ENCODE measurements around the gene PNMA1. TPM values are rescaled to one million over a fixed set of nuclear protein-coding genes. Genes with fewer than 3 reads are reported as not detected.

The PNMA1 gene
- total RNA-seq, 2 experiments from 2014 or later, result 52.6 to 55.9 TPM

GRCh38 chr14:73696466-73697400 lies 17.5 kb downstream of the PNMA1 start:
- TF ChIP-seq CTCF (IDR thresholded peaks at IDR 0.05), result no peak
- H3K36me3 ChIP-seq (ENCODE audit: insufficient read depth, low read length), result no peaks in the 10 kb centered on the region
- no peak overlapping the region for H3K27ac ChIP-seq (ENCODE audit: low read depth in 1 of 2, low read length in 2 of 2)
- ChIA-PET CTCF (no interaction called here), POLR2A (no interaction called here)
- H3K27me3 Mint-ChIP-seq, result no peaks in the 10 kb centered on the region
- no peaks in the 10 kb centered on the region for H3K27me3 ChIP-seq (ENCODE audit: control insufficient read depth in 1 of 2, insufficient read depth in 2 of 2, low read length in 2 of 2)
- DNase-seq (peak in 1 of 14 experiments; percentile 12), ATAC-seq (ENCODE audit: poor library complexity) (no peak)
- no peak overlapping the region for H3K27ac Mint-ChIP-seq
- H3K9me3 Mint-ChIP-seq, result no peaks in the 10 kb centered on the region
- H3K4me3 Mint-ChIP-seq, result no peak overlapping the region
- no peaks in the 10 kb centered on the region for H3K4me1 ChIP-seq (ENCODE audit: insufficient read depth, low read length)
- H3K36me3 Mint-ChIP-seq (ENCODE audit: low read depth), result peaks cover 21% of the 10 kb centered on the region
- no peak overlapping the region for H3K4me3 ChIP-seq (ENCODE audit: low read length)
- H3K9me3 ChIP-seq (ENCODE audit: control insufficient read depth in 1 of 2, insufficient read depth in 1 of 2, low read length in 2 of 2), result no peaks in the 10 kb centered on the region
- no peaks in the 10 kb centered on the region for H3K4me1 Mint-ChIP-seq (ENCODE audit: low read depth)
- intact Hi-C loops (cut with DNase I, micrococcal nuclease), result no loop called here

DNA sequence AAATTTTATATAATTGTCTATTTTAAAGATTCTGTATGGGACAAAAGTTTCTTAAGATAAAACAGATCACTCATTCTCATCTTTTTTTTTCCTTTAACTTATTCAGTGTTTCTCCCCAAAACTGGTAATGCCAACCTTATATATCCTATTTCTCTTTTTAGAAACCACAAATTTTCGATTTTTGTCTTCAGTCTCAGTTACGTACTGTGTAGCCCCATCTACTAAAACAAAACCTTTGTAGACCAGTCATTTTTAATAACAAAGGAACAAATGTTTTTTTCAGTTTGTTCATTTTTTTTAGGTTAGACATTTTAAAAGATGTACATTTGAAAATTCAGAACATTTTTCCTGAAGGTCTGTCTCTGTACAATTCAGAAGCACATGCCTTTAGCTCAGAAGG lies 18.2 kb downstream of the PNMA1 start:
- intact Hi-C loops (cut with DNase I, micrococcal nuclease), result no loop called here
- Mint-ChIP-seq H3K36me3 (ENCODE audit: low read depth) (peaks cover 22% of the 10 kb centered on the region), H3K27me3 (no peaks in the 10 kb centered on the region), H3K9me3 (no peaks in the 10 kb centered on the region), H3K4me3 (no peak overlapping the region), H3K4me1 (ENCODE audit: low read depth) (no peaks in the 10 kb centered on the region), H3K27ac (no peak overlapping the region)
- H3K9me3 ChIP-seq (ENCODE audit: control insufficient read depth in 1 of 2, insufficient read depth in 1 of 2, low read length in 2 of 2), result no peaks in the 10 kb centered on the region
- H3K36me3 ChIP-seq (ENCODE audit: insufficient read depth, low read length), result no peaks in the 10 kb centered on the region
- DNase-seq (no peak), ATAC-seq (ENCODE audit: poor library complexity) (no peak)
- no peak for TF ChIP-seq CTCF (IDR thresholded peaks at IDR 0.05)
- no peaks in the 10 kb centered on the region for H3K4me1 ChIP-seq (ENCODE audit: insufficient read depth, low read length)
- ChIA-PET CTCF (no interaction called here), POLR2A (no interaction called here)
- no peaks in the 10 kb centered on the region for H3K27me3 ChIP-seq (ENCODE audit: control insufficient read depth in 1 of 2, insufficient read depth in 2 of 2, low read length in 2 of 2)
- no peak overlapping the region for H3K27ac ChIP-seq (ENCODE audit: low read depth in 1 of 2, low read length in 2 of 2)
- H3K4me3 ChIP-seq (ENCODE audit: low read length), result no peak overlapping the region

- POLR2A ChIA-PET, result no interaction called here
- intact Hi-C loops (cut with DNase I, micrococcal nuclease), result no loop called here
- no peaks in the 10 kb centered on the region for H3K27me3 Mint-ChIP-seq
- H3K9me3 ChIP-seq (ENCODE audit: control insufficient read depth in 1 of 2, insufficient read depth in 1 of 2, low read length in 2 of 2), result no peaks in the 10 kb centered on the region
- no peak overlapping the region for H3K4me3 Mint-ChIP-seq
- no peaks in the 10 kb centered on the region for H3K9me3 Mint-ChIP-seq
- no peak for ATAC-seq (ENCODE audit: poor library complexity)
- H3K27ac Mint-ChIP-seq, result no peak overlapping the region
- H3K36me3 Mint-ChIP-seq (ENCODE audit: low read depth), result peaks cover 27% of the 10 kb centered on the region
- TF ChIP-seq CTCF (IDR thresholded peaks at IDR 0.05), result no peak
- no peaks in the 10 kb centered on the region for H3K4me1 ChIP-seq (ENCODE audit: insufficient read depth, low read length)
- H3K4me1 Mint-ChIP-seq (ENCODE audit: low read depth), result no peaks in the 10 kb centered on the region
- DNase-seq, result no peak
- CTCF ChIA-PET, result no interaction called here
- H3K4me3 ChIP-seq (ENCODE audit: low read length), result no peak overlapping the region
- H3K36me3 ChIP-seq (ENCODE audit: insufficient read depth, low read length), result no peaks in the 10 kb centered on the region
- no peak overlapping the region for H3K27ac ChIP-seq (ENCODE audit: low read depth in 1 of 2, low read length in 2 of 2)
- H3K27me3 ChIP-seq (ENCODE audit: control insufficient read depth in 1 of 2, insufficient read depth in 2 of 2, low read length in 2 of 2), result no peaks in the 10 kb centered on the region
Measured at GRCh38 chr14:73695082-73695481, 19.1 kb downstream of the PNMA1 start.
